ENCODE results near the gene EIF4B. TPM values are rescaled to one million over a fixed set of nuclear protein-coding genes. Genes with fewer than 3 reads are reported as not detected.

EIF4B gene
- total and polyA plus RNA-seq, 2 of the 13 experiments (the other 11 are each of a cell fraction or from before 2014, with no cell fraction given) = 416 to 548 TPM

DNA sequence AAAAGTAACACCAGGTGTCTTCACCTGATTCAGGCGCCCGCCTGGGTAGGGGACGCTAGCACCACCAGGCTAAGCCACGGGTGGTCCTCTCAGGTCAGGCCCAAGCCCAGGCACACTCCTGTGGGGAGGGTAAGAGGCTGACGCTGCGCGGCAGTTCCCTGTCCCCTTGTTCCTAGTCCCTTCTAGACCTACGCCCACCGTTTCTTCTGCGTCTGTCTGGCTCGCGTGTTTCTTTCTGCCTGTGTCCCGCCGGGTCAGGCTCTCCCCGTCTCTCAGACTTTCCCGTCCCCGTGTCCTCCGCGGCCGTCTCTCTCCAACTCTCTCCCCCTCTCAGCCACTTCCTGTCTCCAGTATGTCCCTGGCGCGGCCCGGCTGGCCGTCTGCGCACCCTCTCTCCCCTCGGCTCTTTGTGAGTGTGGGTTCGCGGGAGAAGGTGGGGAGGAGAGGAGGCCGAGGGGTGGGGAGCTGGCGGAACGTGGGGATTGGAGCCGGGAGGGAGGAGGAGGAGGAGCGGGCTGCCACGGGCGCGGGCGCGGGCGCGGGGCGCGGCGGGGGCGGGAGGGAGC is 40.5 kb downstream of the EIF4B start (continued):
- TF ChIP-seq, protein P1, sequence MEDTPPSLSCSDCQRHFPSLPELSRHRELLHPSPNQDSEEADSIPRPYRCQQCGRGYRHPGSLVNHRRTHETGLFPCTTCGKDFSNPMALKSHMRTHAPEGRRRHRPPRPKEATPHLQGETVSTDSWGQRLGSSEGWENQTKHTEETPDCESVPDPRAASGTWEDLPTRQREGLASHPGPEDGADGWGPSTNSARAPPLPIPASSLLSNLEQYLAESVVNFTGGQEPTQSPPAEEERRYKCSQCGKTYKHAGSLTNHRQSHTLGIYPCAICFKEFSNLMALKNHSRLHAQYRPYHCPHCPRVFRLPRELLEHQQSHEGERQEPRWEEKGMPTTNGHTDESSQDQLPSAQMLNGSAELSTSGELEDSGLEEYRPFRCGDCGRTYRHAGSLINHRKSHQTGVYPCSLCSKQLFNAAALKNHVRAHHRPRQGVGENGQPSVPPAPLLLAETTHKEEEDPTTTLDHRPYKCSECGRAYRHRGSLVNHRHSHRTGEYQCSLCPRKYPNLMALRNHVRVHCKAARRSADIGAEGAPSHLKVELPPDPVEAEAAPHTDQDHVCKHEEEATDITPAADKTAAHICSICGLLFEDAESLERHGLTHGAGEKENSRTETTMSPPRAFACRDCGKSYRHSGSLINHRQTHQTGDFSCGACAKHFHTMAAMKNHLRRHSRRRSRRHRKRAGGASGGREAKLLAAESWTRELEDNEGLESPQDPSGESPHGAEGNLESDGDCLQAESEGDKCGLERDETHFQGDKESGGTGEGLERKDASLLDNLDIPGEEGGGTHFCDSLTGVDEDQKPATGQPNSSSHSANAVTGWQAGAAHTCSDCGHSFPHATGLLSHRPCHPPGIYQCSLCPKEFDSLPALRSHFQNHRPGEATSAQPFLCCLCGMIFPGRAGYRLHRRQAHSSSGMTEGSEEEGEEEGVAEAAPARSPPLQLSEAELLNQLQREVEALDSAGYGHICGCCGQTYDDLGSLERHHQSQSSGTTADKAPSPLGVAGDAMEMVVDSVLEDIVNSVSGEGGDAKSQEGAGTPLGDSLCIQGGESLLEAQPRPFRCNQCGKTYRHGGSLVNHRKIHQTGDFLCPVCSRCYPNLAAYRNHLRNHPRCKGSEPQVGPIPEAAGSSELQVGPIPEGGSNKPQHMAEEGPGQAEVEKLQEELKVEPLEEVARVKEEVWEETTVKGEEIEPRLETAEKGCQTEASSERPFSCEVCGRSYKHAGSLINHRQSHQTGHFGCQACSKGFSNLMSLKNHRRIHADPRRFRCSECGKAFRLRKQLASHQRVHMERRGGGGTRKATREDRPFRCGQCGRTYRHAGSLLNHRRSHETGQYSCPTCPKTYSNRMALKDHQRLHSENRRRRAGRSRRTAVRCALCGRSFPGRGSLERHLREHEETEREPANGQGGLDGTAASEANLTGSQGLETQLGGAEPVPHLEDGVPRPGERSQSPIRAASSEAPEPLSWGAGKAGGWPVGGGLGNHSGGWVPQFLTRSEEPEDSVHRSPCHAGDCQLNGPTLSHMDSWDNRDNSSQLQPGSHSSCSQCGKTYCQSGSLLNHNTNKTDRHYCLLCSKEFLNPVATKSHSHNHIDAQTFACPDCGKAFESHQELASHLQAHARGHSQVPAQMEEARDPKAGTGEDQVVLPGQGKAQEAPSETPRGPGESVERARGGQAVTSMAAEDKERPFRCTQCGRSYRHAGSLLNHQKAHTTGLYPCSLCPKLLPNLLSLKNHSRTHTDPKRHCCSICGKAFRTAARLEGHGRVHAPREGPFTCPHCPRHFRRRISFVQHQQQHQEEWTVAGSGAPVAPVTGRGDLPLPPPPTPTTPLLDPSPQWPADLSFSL (CRISPR knock-in tag; IDR thresholded peaks at IDR 0.05) = no peak
- no peak for TF ChIP-seq ZNF709 (CRISPR knock-in tag; IDR thresholded peaks at IDR 0.05)
- TF ChIP-seq, protein P2, sequence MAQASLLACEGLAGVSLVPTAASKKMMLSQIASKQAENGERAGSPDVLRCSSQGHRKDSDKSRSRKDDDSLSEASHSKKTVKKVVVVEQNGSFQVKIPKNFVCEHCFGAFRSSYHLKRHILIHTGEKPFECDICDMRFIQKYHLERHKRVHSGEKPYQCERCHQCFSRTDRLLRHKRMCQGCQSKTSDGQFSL (CRISPR knock-in tag; IDR thresholded peaks at IDR 0.05) = no peak
- no peak; the same call in 1 of the 2 replicates for TF ChIP-seq SPEN (CRISPR knock-in tag; IDR thresholded peaks at IDR 0.05; ENCODE audit: low read depth)
- no peak for TF ChIP-seq ZNF296 (CRISPR knock-in tag; conservative IDR thresholded peaks at IDR 0.05)
- no peak for TF ChIP-seq ZNF510 (CRISPR knock-in tag; IDR thresholded peaks at IDR 0.05; ENCODE audit: low read depth)
- no peak for TF ChIP-seq ZNF12 (CRISPR knock-in tag; IDR thresholded peaks at IDR 0.05)
- no peak for TF ChIP-seq ATM (IDR thresholded peaks at IDR 0.05; ENCODE audit: borderline replicate concordance)
- TF ChIP-seq JARID2 (CRISPR knock-in tag; IDR thresholded peaks at IDR 0.05; ENCODE audit: insufficient replicate concordance) = no peak
- TF ChIP-seq, protein P3, sequence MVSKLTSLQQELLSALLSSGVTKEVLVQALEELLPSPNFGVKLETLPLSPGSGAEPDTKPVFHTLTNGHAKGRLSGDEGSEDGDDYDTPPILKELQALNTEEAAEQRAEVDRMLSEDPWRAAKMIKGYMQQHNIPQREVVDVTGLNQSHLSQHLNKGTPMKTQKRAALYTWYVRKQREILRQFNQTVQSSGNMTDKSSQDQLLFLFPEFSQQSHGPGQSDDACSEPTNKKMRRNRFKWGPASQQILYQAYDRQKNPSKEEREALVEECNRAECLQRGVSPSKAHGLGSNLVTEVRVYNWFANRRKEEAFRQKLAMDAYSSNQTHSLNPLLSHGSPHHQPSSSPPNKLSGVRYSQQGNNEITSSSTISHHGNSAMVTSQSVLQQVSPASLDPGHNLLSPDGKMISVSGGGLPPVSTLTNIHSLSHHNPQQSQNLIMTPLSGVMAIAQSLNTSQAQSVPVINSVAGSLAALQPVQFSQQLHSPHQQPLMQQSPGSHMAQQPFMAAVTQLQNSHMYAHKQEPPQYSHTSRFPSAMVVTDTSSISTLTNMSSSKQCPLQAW (CRISPR knock-in tag; IDR thresholded peaks at IDR 0.05) = peak; percentile 59
- TF ChIP-seq ATF7 (IDR thresholded peaks at IDR 0.05) = no peak
- TF ChIP-seq ATF7 (CRISPR knock-in tag; IDR thresholded peaks at IDR 0.05) = no peak
- TF ChIP-seq, protein P4, sequence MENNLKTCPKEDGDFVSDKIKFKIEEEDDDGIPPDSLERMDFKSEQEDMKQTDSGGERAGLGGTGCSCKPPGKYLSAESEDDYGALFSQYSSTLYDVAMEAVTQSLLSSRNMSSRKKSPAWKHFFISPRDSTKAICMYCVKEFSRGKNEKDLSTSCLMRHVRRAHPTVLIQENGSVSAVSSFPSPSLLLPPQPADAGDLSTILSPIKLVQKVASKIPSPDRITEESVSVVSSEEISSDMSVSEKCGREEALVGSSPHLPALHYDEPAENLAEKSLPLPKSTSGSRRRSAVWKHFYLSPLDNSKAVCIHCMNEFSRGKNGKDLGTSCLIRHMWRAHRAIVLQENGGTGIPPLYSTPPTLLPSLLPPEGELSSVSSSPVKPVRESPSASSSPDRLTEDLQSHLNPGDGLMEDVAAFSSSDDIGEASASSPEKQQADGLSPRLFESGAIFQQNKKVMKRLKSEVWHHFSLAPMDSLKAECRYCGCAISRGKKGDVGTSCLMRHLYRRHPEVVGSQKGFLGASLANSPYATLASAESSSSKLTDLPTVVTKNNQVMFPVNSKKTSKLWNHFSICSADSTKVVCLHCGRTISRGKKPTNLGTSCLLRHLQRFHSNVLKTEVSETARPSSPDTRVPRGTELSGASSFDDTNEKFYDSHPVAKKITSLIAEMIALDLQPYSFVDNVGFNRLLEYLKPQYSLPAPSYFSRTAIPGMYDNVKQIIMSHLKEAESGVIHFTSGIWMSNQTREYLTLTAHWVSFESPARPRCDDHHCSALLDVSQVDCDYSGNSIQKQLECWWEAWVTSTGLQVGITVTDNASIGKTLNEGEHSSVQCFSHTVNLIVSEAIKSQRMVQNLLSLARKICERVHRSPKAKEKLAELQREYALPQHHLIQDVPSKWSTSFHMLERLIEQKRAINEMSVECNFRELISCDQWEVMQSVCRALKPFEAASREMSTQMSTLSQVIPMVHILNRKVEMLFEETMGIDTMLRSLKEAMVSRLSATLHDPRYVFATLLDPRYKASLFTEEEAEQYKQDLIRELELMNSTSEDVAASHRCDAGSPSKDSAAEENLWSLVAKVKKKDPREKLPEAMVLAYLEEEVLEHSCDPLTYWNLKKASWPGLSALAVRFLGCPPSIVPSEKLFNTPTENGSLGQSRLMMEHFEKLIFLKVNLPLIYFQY (CRISPR knock-in tag; IDR thresholded peaks at IDR 0.05; ENCODE audit: borderline replicate concordance) = no peak; the same call in 1 of the 2 replicates
- TF ChIP-seq SRY (CRISPR knock-in tag; IDR thresholded peaks at IDR 0.05) = peak; percentile 27; the same call in 1 of the 2 replicates
- TF ChIP-seq, protein P5, sequence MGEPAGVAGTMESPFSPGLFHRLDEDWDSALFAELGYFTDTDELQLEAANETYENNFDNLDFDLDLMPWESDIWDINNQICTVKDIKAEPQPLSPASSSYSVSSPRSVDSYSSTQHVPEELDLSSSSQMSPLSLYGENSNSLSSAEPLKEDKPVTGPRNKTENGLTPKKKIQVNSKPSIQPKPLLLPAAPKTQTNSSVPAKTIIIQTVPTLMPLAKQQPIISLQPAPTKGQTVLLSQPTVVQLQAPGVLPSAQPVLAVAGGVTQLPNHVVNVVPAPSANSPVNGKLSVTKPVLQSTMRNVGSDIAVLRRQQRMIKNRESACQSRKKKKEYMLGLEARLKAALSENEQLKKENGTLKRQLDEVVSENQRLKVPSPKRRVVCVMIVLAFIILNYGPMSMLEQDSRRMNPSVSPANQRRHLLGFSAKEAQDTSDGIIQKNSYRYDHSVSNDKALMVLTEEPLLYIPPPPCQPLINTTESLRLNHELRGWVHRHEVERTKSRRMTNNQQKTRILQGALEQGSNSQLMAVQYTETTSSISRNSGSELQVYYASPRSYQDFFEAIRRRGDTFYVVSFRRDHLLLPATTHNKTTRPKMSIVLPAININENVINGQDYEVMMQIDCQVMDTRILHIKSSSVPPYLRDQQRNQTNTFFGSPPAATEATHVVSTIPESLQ (CRISPR knock-in tag; conservative IDR thresholded peaks at IDR 0.05) = no peak
